WTC11 (cell line): ENCODE measurements around the gene POC1A.

Experiments used
- ARID4B ChIP-seq: sonication (generic); formaldehyde crosslinking; IDR thresholded peaks from 2 replicates; pipeline ENCODE4 v1.8.0; 2023; ENCODE audit warnings: missing genetic modification reagents, mild to moderate bottlenecking, borderline replicate concordance
- CREB1 ChIP-seq: sonication (generic); formaldehyde crosslinking; IDR thresholded peaks from 2 replicates; pipeline ENCODE4 v1.8.0; 2023; ENCODE audit warnings: mild to moderate bottlenecking, missing genetic modification reagents
- CREM ChIP-seq: sonication (generic); formaldehyde crosslinking; IDR thresholded peaks from 2 replicates; pipeline ENCODE4 v1.8.1; 2022; ENCODE audit warnings: mild to moderate bottlenecking, missing genetic modification reagents, moderate library complexity
- CTCF ChIP-seq: fragments of 200-600 bp; IDR thresholded peaks from 2 replicates; pipeline ENCODE4 v1.8.0; 2022; ENCODE audit warnings: antibody characterized with exemption
- ELF4 ChIP-seq: sonication (generic); formaldehyde crosslinking; IDR thresholded peaks from 2 replicates; pipeline ENCODE4 v1.8.1; 2022; ENCODE audit warnings: low read depth, mild to moderate bottlenecking, moderate library complexity, missing genetic modification reagents
- ESRRA ChIP-seq: sonication (generic); formaldehyde crosslinking; IDR thresholded peaks from 2 replicates; pipeline ENCODE4 v1.8.1; 2022; ENCODE audit warnings: mild to moderate bottlenecking, missing genetic modification reagents, borderline replicate concordance
- FOXP1 ChIP-seq: sonication (generic); formaldehyde crosslinking; IDR thresholded peaks from 2 replicates; pipeline ENCODE4 v1.8.0; 2022; ENCODE audit warnings: missing genetic modification reagents, mild to moderate bottlenecking, moderate library complexity, borderline replicate concordance
- JUN ChIP-seq: sonication (generic); formaldehyde crosslinking; IDR thresholded peaks from 2 replicates; pipeline ENCODE4 v1.8.0; 2023; ENCODE audit warnings: mild to moderate bottlenecking, missing genetic modification reagents
- MAX ChIP-seq: sonication (generic); formaldehyde crosslinking; IDR thresholded peaks from 2 replicates; pipeline ENCODE4 v1.8.0; 2022; ENCODE audit warnings: mild to moderate bottlenecking, missing genetic modification reagents
- SMAD3 ChIP-seq: sonication (generic); formaldehyde crosslinking; IDR thresholded peaks from 2 replicates; pipeline ENCODE4 v1.8.0; 2022; ENCODE audit warnings: missing genetic modification reagents, mild to moderate bottlenecking, borderline replicate concordance
- SP1 ChIP-seq: sonication (generic); formaldehyde crosslinking; conservative IDR thresholded peaks from 2 replicates; pipeline ENCODE4 v1.8.1; 2022; ENCODE audit warnings: missing genetic modification reagents
- USF2 ChIP-seq: sonication (generic); formaldehyde crosslinking; IDR thresholded peaks from 2 replicates; pipeline ENCODE4 v1.8.1; 2023; ENCODE audit warnings: mild to moderate bottlenecking, missing genetic modification reagents, moderate library complexity

GRCh38 chr3:52073490-52073889 lies 80.7 kb downstream of the POC1A start:
- TF ChIP-seq FOXP1 (CRISPR knock-in tag) (no peak), CREM (CRISPR knock-in tag) (no peak), ARID4B (CRISPR knock-in tag) (no peak), CREB1 (CRISPR knock-in tag) (no peak), CTCF (no peak), ELF4 (CRISPR knock-in tag) (no peak), JUN (no peak), SMAD3 (no peak), USF2 (CRISPR knock-in tag) (no peak), ESRRA (CRISPR knock-in tag) (no peak), MAX (CRISPR knock-in tag) (no peak), SP1 (CRISPR knock-in tag) (no peak)
